Measurements from ENCODE around the gene CLEC18B.
A peak's percentile ranks its signal among the peaks of the same experiment; 100 is the strongest.
"Not testable (repeated sequence)": the region's sequence is repeated elsewhere in the genome, so short reads cannot be mapped to it uniquely, and the experiment has no call there.

The CLEC18B gene

DNA sequence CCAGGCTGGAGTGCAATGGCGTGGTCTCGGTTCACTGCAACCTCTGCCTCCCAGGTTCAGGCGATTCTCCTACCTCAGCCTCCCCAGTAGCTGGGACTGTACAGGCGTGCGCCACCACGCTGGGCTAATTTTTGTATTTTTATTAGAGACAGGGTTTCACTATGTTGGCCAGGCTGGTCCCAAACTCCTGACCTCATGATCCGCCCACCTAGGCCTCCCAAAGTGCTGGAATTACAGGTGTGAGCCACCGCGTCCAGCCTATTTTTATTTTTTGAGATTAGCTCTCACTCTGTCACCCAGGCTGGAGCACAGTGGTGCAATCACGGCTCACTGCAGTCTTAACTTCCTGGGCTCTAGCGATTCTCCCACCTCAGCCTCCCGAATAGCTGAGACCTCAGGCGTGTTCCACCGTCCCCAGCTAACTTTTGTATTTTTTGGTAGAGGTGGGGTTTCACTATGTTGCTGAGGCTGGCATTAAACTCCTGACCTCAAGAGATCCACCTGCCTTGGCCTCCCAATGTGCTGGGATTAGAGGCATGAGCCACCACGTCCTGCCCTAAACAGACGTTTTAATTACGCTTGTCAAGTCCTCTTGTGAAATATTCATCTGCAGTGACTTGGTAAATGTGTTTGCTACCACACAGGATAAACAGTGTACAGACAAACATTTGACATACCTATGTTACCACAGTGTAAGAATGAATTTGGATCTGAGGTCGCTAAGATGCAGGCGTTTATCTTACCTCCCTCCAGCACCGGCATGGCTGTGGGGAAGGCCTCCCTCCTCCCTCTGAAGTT lies 50.7 kb downstream of the CLEC18B start:
- H3K27ac ChIP-seq (replicated peaks; ENCODE audit: low read length); H2BK120ac ChIP-seq (ENCODE audit: low read depth, low read length); H2BK12ac ChIP-seq (ENCODE audit: low read length); H3K18ac ChIP-seq (ENCODE audit: low read length); H3K4ac ChIP-seq (ENCODE audit: low read length); H4K91ac ChIP-seq (ENCODE audit: low read depth, low read length, poor library complexity); H2AK5ac ChIP-seq (ENCODE audit: low read depth, low read length); H2BK5ac ChIP-seq (ENCODE audit: low read length); H3K79me1 ChIP-seq (ENCODE audit: low read depth, low read length); H2BK15ac ChIP-seq (ENCODE audit: low read length); H3K9me3 ChIP-seq (replicated peaks in 1 of 2; ENCODE audit: control insufficient read depth in 2 of 2, insufficient read depth in 1 of 2, low read depth in 1 of 2, low read length in 2 of 2); H3K23ac ChIP-seq (ENCODE audit: low read depth, low read length, poor library complexity); H2AFZ ChIP-seq (ENCODE audit: low read length); H3K27me3 ChIP-seq (ENCODE audit: control insufficient read depth in 3 of 3, insufficient read depth in 3 of 3, low read depth in 1 of 3, low read length in 3 of 3); H4K8ac ChIP-seq (ENCODE audit: low read depth, low read length); H3K14ac ChIP-seq (ENCODE audit: low read length); H3K4me3 ChIP-seq (ENCODE audit: low read length in 2 of 2); H3K9ac ChIP-seq (ENCODE audit: low read depth, low read length, poor library complexity); H3K4me1 ChIP-seq (ENCODE audit: control insufficient read depth in 2 of 2, insufficient read depth in 1 of 2, low read depth in 1 of 2, low read length in 2 of 2); H3K4me2 ChIP-seq (ENCODE audit: insufficient read depth, low read length, poor library complexity, severe bottlenecking); DNase-seq (ENCODE audit: low spot score); H3K36me3 ChIP-seq (replicated peaks in 1 of 2; ENCODE audit: control insufficient read depth in 2 of 2, insufficient read depth in 2 of 2, low read length in 2 of 2): not testable (repeated sequence)
- WGBS, 2 donors (ENCODE audit: extremely low coverage in 2 of 2, insufficient read length in 2 of 2, insufficient replicate concordance in 1 of 2) = no CpG with 5 or more reads among the region's 20 CpGs

- peaks cover 3 to 12% of the 10 kb centered on the region in 2 donors for H3K36me3 ChIP-seq (replicated peaks in 1 of 2; ENCODE audit: control insufficient read depth in 2 of 2, insufficient read depth in 2 of 2, low read length in 2 of 2)
- not testable (repeated sequence) for H3K4ac ChIP-seq (ENCODE audit: low read length); H3K14ac ChIP-seq (ENCODE audit: low read length); H2BK120ac ChIP-seq (ENCODE audit: low read depth, low read length); H3K9me3 ChIP-seq (replicated peaks in 1 of 2; ENCODE audit: control insufficient read depth in 2 of 2, insufficient read depth in 1 of 2, low read depth in 1 of 2, low read length in 2 of 2); H2BK5ac ChIP-seq (ENCODE audit: low read length); H4K91ac ChIP-seq (ENCODE audit: low read depth, low read length, poor library complexity); H3K4me1 ChIP-seq (ENCODE audit: control insufficient read depth in 2 of 2, insufficient read depth in 1 of 2, low read depth in 1 of 2, low read length in 2 of 2); H3K27me3 ChIP-seq (ENCODE audit: control insufficient read depth in 3 of 3, insufficient read depth in 3 of 3, low read depth in 1 of 3, low read length in 3 of 3); H2BK15ac ChIP-seq (ENCODE audit: low read length); H3K23ac ChIP-seq (ENCODE audit: low read depth, low read length, poor library complexity); H3K79me1 ChIP-seq (ENCODE audit: low read depth, low read length); H3K9ac ChIP-seq (ENCODE audit: low read depth, low read length, poor library complexity); H2BK12ac ChIP-seq (ENCODE audit: low read length); H3K18ac ChIP-seq (ENCODE audit: low read length); H2AK5ac ChIP-seq (ENCODE audit: low read depth, low read length); H4K8ac ChIP-seq (ENCODE audit: low read depth, low read length); H3K27ac ChIP-seq (replicated peaks; ENCODE audit: low read length)
- H3K4me2 ChIP-seq (ENCODE audit: insufficient read depth, low read length, poor library complexity, severe bottlenecking) = peak overlapping the region; percentile 54
- peak overlapping the region; percentile 92 for H2AFZ ChIP-seq (ENCODE audit: low read length)
- no CpG with 5 or more reads among the region's 81 CpGs for WGBS, 2 donors (ENCODE audit: extremely low coverage in 2 of 2, insufficient read length in 2 of 2, insufficient replicate concordance in 1 of 2)
- H3K4me3 ChIP-seq (ENCODE audit: low read length in 2 of 2) = peak overlapping the region; percentile 89 to 95
- peak; percentile 85 for DNase-seq (ENCODE audit: low spot score)
Measured at GRCh38 chr16:74368002-74368911, 53.0 kb downstream of the CLEC18B start.

- H2BK5ac ChIP-seq (ENCODE audit: low read length); H3K27me3 ChIP-seq (ENCODE audit: control insufficient read depth in 3 of 3, insufficient read depth in 3 of 3, low read depth in 1 of 3, low read length in 3 of 3); H4K8ac ChIP-seq (ENCODE audit: low read depth, low read length); H3K27ac ChIP-seq (replicated peaks; ENCODE audit: low read length); H3K9me3 ChIP-seq (replicated peaks in 1 of 2; ENCODE audit: control insufficient read depth in 2 of 2, insufficient read depth in 1 of 2, low read depth in 1 of 2, low read length in 2 of 2); H2AK5ac ChIP-seq (ENCODE audit: low read depth, low read length); H2BK12ac ChIP-seq (ENCODE audit: low read length); H3K4ac ChIP-seq (ENCODE audit: low read length); H4K91ac ChIP-seq (ENCODE audit: low read depth, low read length, poor library complexity); H3K4me1 ChIP-seq (ENCODE audit: control insufficient read depth in 2 of 2, insufficient read depth in 1 of 2, low read depth in 1 of 2, low read length in 2 of 2); H2BK15ac ChIP-seq (ENCODE audit: low read length); H3K79me1 ChIP-seq (ENCODE audit: low read depth, low read length); H2BK120ac ChIP-seq (ENCODE audit: low read depth, low read length): not testable (repeated sequence)
- peak; percentile 24 for DNase-seq (ENCODE audit: low spot score)
- H2AFZ ChIP-seq (ENCODE audit: low read length) = peak overlapping the region; percentile 92
- no CpG with 5 or more reads among the region's 35 CpGs for WGBS, 2 donors (ENCODE audit: extremely low coverage in 2 of 2, insufficient read length in 2 of 2, insufficient replicate concordance in 1 of 2)
- peak overlapping the region; percentile 67 for H3K4me2 ChIP-seq (ENCODE audit: insufficient read depth, low read length, poor library complexity, severe bottlenecking)
- H3K14ac ChIP-seq (ENCODE audit: low read length) = peak overlapping the region; percentile 47
- H3K36me3 ChIP-seq (replicated peaks in 1 of 2; ENCODE audit: control insufficient read depth in 2 of 2, insufficient read depth in 2 of 2, low read length in 2 of 2) = peaks cover 3 to 20% of the 10 kb centered on the region in 2 donors
- H3K4me3 ChIP-seq (ENCODE audit: low read length in 2 of 2) = peak overlapping the region; percentile 89 to 95
- H3K9ac ChIP-seq (ENCODE audit: low read depth, low read length, poor library complexity) = peak overlapping the region; percentile 89
- peak overlapping the region; percentile 55 for H3K23ac ChIP-seq (ENCODE audit: low read depth, low read length, poor library complexity)
- peak overlapping the region; percentile 88 for H3K18ac ChIP-seq (ENCODE audit: low read length)
Measured at GRCh38 chr16:74367469-74368001, 53.7 kb downstream of the CLEC18B start.

All from neuronal stem cell (in vitro differentiated cells).